GM12891 (cell line): ENCODE results near the gene C1QTNF12.

Experiments
- POLR2A ChIP-seq: IDR thresholded peaks from 2 replicates; pipeline ENCODE4 v1.6.1; 2011; ENCODE audit warnings: low read depth, low read length, control low read depth
- POLR2AphosphoS5 ChIP-seq: IDR thresholded peaks from 2 replicates; pipeline ENCODE4 v1.6.1; 2011; ENCODE audit warnings: low read depth, low read length, control low read depth
- POU2F2 ChIP-seq: IDR thresholded peaks from 2 replicates; pipeline ENCODE4 v1.6.1; 2011; ENCODE audit warnings: low read depth, mild to moderate bottlenecking, control low read depth, low read length, moderate library complexity
- SPI1 ChIP-seq: IDR thresholded peaks from 2 replicates; pipeline ENCODE4 v1.6.1; 2011; ENCODE audit warnings: low read depth, low read length, control low read depth
- TAF1 ChIP-seq: IDR thresholded peaks from 2 replicates; pipeline ENCODE4 v1.6.1; 2011; ENCODE audit warnings: low read depth, low read length, control low read depth

GRCh38 chr1:1199141-1199960 lies 47.2 kb downstream of the C1QTNF12 start:
- no peak for TF ChIP-seq POLR2AphosphoS5
- no peak for TF ChIP-seq POLR2A
- TF ChIP-seq SPI1: no peak
- TF ChIP-seq TAF1: no peak
- TF ChIP-seq POU2F2: no peak
